Gastroesophageal sphincter (tissue), 3 donors: ENCODE results near the gene RHBDF2.

Experiments
- EP300 ChIP-seq: sonication (generic); formaldehyde crosslinking; IDR thresholded peaks from one replicate; pipeline ENCODE4 v1.6.1; 2017; ENCODE audit warnings: antibody characterized with exemption, mild to moderate bottlenecking
- POLR2A ChIP-seq, 2 donors: fragments of 450-650 bp; IDR thresholded peaks; one replicate each; pipeline ENCODE4 v1.6.1; 2017; ENCODE audit warnings: antibody characterized with exemption in 2 of 2, mild to moderate bottlenecking in 2 of 2, moderate library complexity in 1 of 2
- POLR2AphosphoS5 ChIP-seq: sonication (generic); formaldehyde crosslinking; IDR thresholded peaks from one replicate; pipeline ENCODE4 v1.6.1; 2017; ENCODE audit warnings: antibody characterized with exemption
- TF ChIP-seq, protein P1 (sequence below), 4 experiments: fragments of 200-600 bp in 2 of 4; fragments of 450-650 bp in 2 of 4; sonication (generic) in 1 of 4; IDR thresholded peaks; one replicate each; pipeline ENCODE4 v1.5.1; 2017 to 2019; ENCODE audit warnings: antibody characterized with exemption in 4 of 4, mild to moderate bottlenecking in 2 of 4, moderate library complexity in 2 of 4

DNA sequence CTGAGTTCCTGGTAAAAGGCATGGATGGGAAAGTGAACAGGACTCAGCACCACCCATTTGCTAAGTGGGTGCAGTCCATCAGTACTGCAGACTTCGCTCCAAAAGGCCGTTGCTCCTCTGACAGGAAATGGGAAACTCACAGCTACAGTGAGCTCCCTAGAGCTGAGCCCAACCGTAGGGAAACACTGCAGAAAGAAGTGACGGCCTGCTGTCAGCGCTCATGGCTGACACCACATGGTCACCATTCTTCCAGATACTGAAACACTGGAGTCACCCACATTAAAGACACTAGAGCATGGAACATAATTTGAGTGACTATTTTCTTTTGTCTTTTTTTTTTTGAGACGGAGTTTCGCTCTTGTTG is 80.2 kb downstream of the RHBDF2 start:
- TF ChIP-seq POLR2AphosphoS5 (no peak), POLR2A (IDR thresholded peaks at IDR 0.05) (no peak), EP300 (no peak)
- TF ChIP-seq, protein P1, sequence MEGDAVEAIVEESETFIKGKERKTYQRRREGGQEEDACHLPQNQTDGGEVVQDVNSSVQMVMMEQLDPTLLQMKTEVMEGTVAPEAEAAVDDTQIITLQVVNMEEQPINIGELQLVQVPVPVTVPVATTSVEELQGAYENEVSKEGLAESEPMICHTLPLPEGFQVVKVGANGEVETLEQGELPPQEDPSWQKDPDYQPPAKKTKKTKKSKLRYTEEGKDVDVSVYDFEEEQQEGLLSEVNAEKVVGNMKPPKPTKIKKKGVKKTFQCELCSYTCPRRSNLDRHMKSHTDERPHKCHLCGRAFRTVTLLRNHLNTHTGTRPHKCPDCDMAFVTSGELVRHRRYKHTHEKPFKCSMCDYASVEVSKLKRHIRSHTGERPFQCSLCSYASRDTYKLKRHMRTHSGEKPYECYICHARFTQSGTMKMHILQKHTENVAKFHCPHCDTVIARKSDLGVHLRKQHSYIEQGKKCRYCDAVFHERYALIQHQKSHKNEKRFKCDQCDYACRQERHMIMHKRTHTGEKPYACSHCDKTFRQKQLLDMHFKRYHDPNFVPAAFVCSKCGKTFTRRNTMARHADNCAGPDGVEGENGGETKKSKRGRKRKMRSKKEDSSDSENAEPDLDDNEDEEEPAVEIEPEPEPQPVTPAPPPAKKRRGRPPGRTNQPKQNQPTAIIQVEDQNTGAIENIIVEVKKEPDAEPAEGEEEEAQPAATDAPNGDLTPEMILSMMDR (IDR thresholded peaks at IDR 0.05), result no peak
